GM18505 (cell line): ENCODE data around the gene GPER1.

Experiments used
- ATAC-seq: cut with Tn5 transposase; IDR thresholded peaks from one replicate; pipeline ENCODE4 v1.9.1; 2021; ENCODE audit not compliant: unreplicated experiment
- POLR2A ChIP-seq: IDR thresholded peaks from 4 replicates; pipeline ENCODE4 v1.6.1; 2011; ENCODE audit warnings: borderline replicate concordance; ENCODE audit not compliant: insufficient read depth, insufficient read length; ENCODE audit errors: extremely low read depth

The GPER1 gene

GRCh38 chr7:1056785-1057410 lies 31.0 kb upstream of the GPER1 start:
- TF ChIP-seq POLR2A: no peak
- ATAC-seq: no peak

GRCh38 chr7:1057416-1058291 lies 30.3 kb upstream of the GPER1 start:
- no peak for TF ChIP-seq POLR2A
- no peak for ATAC-seq

- TF ChIP-seq POLR2A: no peak
- ATAC-seq: no peak
These were observed 29.6 kb upstream of the GPER1 start for GRCh38 chr7:1058311-1058710.

GRCh38 chr7:1058821-1059199 lies 29.1 kb upstream of the GPER1 start:
- TF ChIP-seq POLR2A: no peak
- ATAC-seq: no peak

- no peak for TF ChIP-seq POLR2A
- ATAC-seq: peak; percentile 31
These were observed 28.5 kb upstream of the GPER1 start for GRCh38 chr7:1059200-1060091.

GRCh38 chr7:1060315-1061072 lies 27.4 kb upstream of the GPER1 start:
- ATAC-seq: no peak
- no peak for TF ChIP-seq POLR2A

GRCh38 chr7:1061180-1061579 lies 26.7 kb upstream of the GPER1 start:
- no peak for TF ChIP-seq POLR2A
- ATAC-seq: no peak

- TF ChIP-seq POLR2A: no peak
- ATAC-seq: peak; percentile 39
These were observed 25.3 kb upstream of the GPER1 start for GRCh38 chr7:1062296-1063294.

- no peak for ATAC-seq
- TF ChIP-seq POLR2A: no peak
These were observed 24.6 kb upstream of the GPER1 start for GRCh38 chr7:1063361-1063760.

- no peak for TF ChIP-seq POLR2A
- no peak for ATAC-seq
These were observed 23.3 kb upstream of the GPER1 start for GRCh38 chr7:1064581-1064980.

- no peak for ATAC-seq
- TF ChIP-seq POLR2A: no peak
These were observed 22.7 kb upstream of the GPER1 start for GRCh38 chr7:1065263-1065584.

GRCh38 chr7:1065585-1066241 lies 22.2 kb upstream of the GPER1 start:
- TF ChIP-seq POLR2A: no peak
- peak; percentile 51 for ATAC-seq

GRCh38 chr7:1066242-1066588 lies 21.7 kb upstream of the GPER1 start:
- no peak for ATAC-seq
- TF ChIP-seq POLR2A: no peak
